ENCODE results near the gene WDR1. TPM values are rescaled to one million over a fixed set of nuclear protein-coding genes. Genes with fewer than 3 reads are reported as not detected.

The WDR1 gene, protein sequence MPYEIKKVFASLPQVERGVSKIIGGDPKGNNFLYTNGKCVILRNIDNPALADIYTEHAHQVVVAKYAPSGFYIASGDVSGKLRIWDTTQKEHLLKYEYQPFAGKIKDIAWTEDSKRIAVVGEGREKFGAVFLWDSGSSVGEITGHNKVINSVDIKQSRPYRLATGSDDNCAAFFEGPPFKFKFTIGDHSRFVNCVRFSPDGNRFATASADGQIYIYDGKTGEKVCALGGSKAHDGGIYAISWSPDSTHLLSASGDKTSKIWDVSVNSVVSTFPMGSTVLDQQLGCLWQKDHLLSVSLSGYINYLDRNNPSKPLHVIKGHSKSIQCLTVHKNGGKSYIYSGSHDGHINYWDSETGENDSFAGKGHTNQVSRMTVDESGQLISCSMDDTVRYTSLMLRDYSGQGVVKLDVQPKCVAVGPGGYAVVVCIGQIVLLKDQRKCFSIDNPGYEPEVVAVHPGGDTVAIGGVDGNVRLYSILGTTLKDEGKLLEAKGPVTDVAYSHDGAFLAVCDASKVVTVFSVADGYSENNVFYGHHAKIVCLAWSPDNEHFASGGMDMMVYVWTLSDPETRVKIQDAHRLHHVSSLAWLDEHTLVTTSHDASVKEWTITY
- 371 and 462 TPM in 2 replicates for total RNA-seq

DNA sequence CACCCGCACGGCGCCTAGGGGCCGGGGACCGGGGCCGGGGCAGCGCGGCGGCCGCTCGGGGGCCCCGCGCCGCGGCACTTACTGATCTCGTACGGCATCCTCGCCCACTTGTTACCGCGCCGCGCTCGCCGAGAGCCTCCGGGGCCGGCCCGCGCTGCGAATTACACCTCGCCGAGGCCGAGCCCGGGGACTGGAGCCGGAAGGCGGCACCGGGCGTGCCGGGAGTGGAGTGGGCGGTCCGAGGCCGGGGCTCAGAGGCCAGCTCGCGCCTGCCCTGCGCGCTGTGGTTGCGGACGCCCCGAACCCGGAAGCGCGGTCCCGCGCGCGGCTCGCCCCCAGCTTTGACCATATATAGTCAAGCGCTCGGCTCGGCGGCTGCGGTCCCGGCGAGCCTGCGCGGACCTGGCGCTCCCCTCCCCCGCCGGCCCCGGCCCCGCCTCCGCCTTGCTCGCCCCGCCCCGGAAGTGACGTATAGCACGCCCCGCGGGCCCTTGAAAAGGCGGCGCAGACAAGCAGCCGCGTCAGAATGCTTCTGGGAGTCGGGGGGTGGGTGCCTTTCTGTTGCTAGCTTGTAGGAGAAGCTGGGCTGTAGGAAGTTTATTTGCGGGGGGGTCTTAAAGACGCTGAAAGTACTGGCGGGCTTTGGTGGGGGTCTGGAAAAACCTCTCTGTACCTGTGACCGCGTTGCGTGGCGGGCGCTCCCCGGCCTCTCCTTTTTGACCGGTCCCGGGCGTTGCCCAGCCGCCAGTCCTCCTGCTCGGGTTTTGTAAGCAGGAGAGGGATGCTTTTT lies at the start of gene WDR1:
Gene WDR1, minus strand, starts transcription at position 231 of the 790 bp plus-strand sequence. Its CDS starts 133 bp downstream, at position 98.

Other genes starting within 250 kb of the WDR1 start
- 4.0 and 11.5 TPM in 2 replicates for gene SLC2A9, start 95.3 kb downstream of the WDR1 start, total RNA-seq